ENCODE data around the gene TWF2. TPM values are rescaled to one million over a fixed set of nuclear protein-coding genes. Genes with fewer than 3 reads are reported as not detected.

The TWF2 gene
- total and polyA plus RNA-seq, 2 of the 4 experiments (the other 2 are of a cell fraction): 111 to 145 TPM

DNA sequence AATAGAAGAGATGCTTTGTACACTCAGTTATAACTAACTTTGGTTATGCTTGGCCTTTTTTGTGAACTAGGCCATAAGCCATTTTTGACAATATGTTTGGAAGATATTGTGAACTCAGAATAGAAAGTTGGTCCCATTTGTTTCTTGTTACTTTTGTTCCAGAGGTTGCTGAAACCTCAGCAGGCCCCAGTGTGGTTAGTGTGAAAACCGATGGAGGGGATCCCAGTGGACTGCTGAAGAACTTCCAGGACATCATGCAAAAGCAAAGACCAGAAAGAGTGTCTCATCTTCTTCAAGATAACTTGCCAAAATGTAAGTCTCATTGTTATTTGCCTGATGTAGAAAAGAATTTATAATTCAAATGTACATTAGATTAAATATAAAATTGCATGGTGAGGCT lies 35.3 kb downstream of the TWF2 start:
- intact Hi-C loops (cut with micrococcal nuclease) (no loop called here), in situ Hi-C loops (cut with MboI; ENCODE audit: low sequenced_read_pairs) (no loop called here), dilution Hi-C loops (cut with HindIII; ENCODE audit: low sequenced_read_pairs, unreplicated experiment) (no loop called here)
- H3K4ac ChIP-seq (ENCODE audit: low read depth, low read length): no peak overlapping the region
- ChIA-PET CTCF (no interaction called here), POLR2A (ENCODE audit: unreplicated experiment) (interaction anchor here (0.6 kb wide), 1 partner anchor 83 kb away, joined by 3 read pairs; no protein-coding TSS in a partner anchor)
- H3K27ac ChIP-seq (ENCODE audit: insufficient read depth, low read length): no peak overlapping the region
- H2BK5ac ChIP-seq (ENCODE audit: low read depth, low read length, poor library complexity, severe bottlenecking): no peak overlapping the region
- H3K9me1 ChIP-seq (ENCODE audit: insufficient read depth, low read length): peaks cover 15% of the 10 kb centered on the region
- H3K9ac ChIP-seq (ENCODE audit: low read depth, low read length): no peak overlapping the region
- no peak overlapping the region for H3K14ac ChIP-seq (replicated peaks; ENCODE audit: low read depth, low read length)
- H4K5ac ChIP-seq (ENCODE audit: low read depth, low read length): no peak overlapping the region
- DNase-seq (no peak), ATAC-seq (ENCODE audit: low read depth) (no peak)
- H3K9me3 ChIP-seq (ENCODE audit: control insufficient read depth, insufficient read depth, low read length): no peaks in the 10 kb centered on the region
- no TSS peak for BruUV-seq (replicated peaks)
- no peak overlapping the region for H2BK20ac ChIP-seq (ENCODE audit: low read depth, low read length)
- H3K36me3 ChIP-seq (ENCODE audit: control insufficient read depth, insufficient read depth, low read length): peaks cover 63% of the 10 kb centered on the region
- H4K20me1 ChIP-seq (ENCODE audit: insufficient read depth, low read length): peaks cover 7% of the 10 kb centered on the region
- H2BK15ac ChIP-seq (ENCODE audit: low read depth, low read length): no peak overlapping the region
- H3K18ac ChIP-seq (ENCODE audit: low read depth, low read length): no peak overlapping the region
- H2AFZ ChIP-seq (replicated peaks; ENCODE audit: low read length, poor library complexity): no peak overlapping the region
- no peak overlapping the region for H4K91ac ChIP-seq (ENCODE audit: insufficient read depth, low read depth, low read length)
- TF ChIP-seq CHD1 (IDR thresholded peaks at IDR 0.05; ENCODE audit: low read depth, low read length) (no peak), SMC3 (IDR thresholded peaks at IDR 0.05; ENCODE audit: low read depth, low read length) (no peak), CEBPB (IDR thresholded peaks at IDR 0.05; ENCODE audit: low read depth, low read length) (no peak), MAFK (IDR thresholded peaks at IDR 0.05; ENCODE audit: low read depth, low read length) (no peak), NFE2L2 (IDR thresholded peaks at IDR 0.05; ENCODE audit: low read depth, low read length) (no peak), RFX5 (IDR thresholded peaks at IDR 0.05; ENCODE audit: low read depth, low read length) (no peak), RCOR1 (IDR thresholded peaks at IDR 0.05; ENCODE audit: insufficient replicate concordance, low read length) (no peak), FOS (IDR thresholded peaks at IDR 0.05; ENCODE audit: low read depth, low read length) (no peak), MXI1 (IDR thresholded peaks at IDR 0.05; ENCODE audit: borderline replicate concordance, low read depth, low read length) (no peak)
- TF ChIP-seq, protein P1, sequence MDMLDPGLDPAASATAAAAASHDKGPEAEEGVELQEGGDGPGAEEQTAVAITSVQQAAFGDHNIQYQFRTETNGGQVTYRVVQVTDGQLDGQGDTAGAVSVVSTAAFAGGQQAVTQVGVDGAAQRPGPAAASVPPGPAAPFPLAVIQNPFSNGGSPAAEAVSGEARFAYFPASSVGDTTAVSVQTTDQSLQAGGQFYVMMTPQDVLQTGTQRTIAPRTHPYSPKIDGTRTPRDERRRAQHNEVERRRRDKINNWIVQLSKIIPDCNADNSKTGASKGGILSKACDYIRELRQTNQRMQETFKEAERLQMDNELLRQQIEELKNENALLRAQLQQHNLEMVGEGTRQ (IDR thresholded peaks at IDR 0.05; ENCODE audit: low read depth, low read length): no peak
- TF ChIP-seq, protein P2, sequence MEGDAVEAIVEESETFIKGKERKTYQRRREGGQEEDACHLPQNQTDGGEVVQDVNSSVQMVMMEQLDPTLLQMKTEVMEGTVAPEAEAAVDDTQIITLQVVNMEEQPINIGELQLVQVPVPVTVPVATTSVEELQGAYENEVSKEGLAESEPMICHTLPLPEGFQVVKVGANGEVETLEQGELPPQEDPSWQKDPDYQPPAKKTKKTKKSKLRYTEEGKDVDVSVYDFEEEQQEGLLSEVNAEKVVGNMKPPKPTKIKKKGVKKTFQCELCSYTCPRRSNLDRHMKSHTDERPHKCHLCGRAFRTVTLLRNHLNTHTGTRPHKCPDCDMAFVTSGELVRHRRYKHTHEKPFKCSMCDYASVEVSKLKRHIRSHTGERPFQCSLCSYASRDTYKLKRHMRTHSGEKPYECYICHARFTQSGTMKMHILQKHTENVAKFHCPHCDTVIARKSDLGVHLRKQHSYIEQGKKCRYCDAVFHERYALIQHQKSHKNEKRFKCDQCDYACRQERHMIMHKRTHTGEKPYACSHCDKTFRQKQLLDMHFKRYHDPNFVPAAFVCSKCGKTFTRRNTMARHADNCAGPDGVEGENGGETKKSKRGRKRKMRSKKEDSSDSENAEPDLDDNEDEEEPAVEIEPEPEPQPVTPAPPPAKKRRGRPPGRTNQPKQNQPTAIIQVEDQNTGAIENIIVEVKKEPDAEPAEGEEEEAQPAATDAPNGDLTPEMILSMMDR (conservative IDR thresholded peaks at IDR 0.05; ENCODE audit: low read depth, low read length): no peak
- TF ChIP-seq, protein P3, sequence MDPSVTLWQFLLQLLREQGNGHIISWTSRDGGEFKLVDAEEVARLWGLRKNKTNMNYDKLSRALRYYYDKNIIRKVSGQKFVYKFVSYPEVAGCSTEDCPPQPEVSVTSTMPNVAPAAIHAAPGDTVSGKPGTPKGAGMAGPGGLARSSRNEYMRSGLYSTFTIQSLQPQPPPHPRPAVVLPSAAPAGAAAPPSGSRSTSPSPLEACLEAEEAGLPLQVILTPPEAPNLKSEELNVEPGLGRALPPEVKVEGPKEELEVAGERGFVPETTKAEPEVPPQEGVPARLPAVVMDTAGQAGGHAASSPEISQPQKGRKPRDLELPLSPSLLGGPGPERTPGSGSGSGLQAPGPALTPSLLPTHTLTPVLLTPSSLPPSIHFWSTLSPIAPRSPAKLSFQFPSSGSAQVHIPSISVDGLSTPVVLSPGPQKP (IDR thresholded peaks at IDR 0.05; ENCODE audit: borderline replicate concordance, low read depth, low read length): no peak
- H2AK5ac ChIP-seq (ENCODE audit: low read depth, low read length): no peak overlapping the region
- no CpG with 5 or more reads among the region's 1 CpG for WGBS, 2 experiments (ENCODE audit: extremely low coverage in 2 of 2, insufficient read length in 1 of 2)
- peaks cover 30 to 58% of the 10 kb centered on the region in 2 experiments for H3K79me1 ChIP-seq (ENCODE audit: low read depth in 1 of 2, low read length in 2 of 2)
- no peak overlapping the region for H4K8ac ChIP-seq (ENCODE audit: low read depth in 2 of 2, low read length in 2 of 2)
- H3K27me3 ChIP-seq (ENCODE audit: control insufficient read depth, insufficient read depth, low read length): no peaks in the 10 kb centered on the region
- no peak overlapping the region for H2BK120ac ChIP-seq (ENCODE audit: low read depth, low read length)
- no peak overlapping the region for H3K23ac ChIP-seq (ENCODE audit: low read depth, low read length)
- peaks cover 7% of the 10 kb centered on the region for H3K4me1 ChIP-seq (ENCODE audit: control insufficient read depth, insufficient read depth, low read length)
- no peak overlapping the region for H2AK9ac ChIP-seq (replicated peaks; ENCODE audit: low read depth, low read length, poor library complexity)
- no peak overlapping the region for H3K4me2 ChIP-seq (ENCODE audit: low read depth, low read length)
- no peak overlapping the region for H3K4me3 ChIP-seq (ENCODE audit: insufficient read depth, low read depth, low read length)
- H3K56ac ChIP-seq (ENCODE audit: extremely low read depth, insufficient read depth, low read length): no peak overlapping the region
